ENCODE measurements around the gene CAPN1.

GRCh38 chr11:65169164-65169641 lies 12.5 kb upstream of the CAPN1 start:
- TF ChIP-seq EZH2phosphoT487 (IDR thresholded peaks at IDR 0.05; ENCODE audit: low read length) = no peak
- no peak for TF ChIP-seq CTCF (IDR thresholded peaks at IDR 0.05; ENCODE audit: low read length)
- TF ChIP-seq EZH2 (optimal IDR thresholded peaks at IDR 0.05; ENCODE audit: low read depth, low read length) = no peak

Measured in MM.1S (cell line).